Neural cell (in vitro differentiated cells): ENCODE data around the gene MOV10L1. TPM values are rescaled to one million over a fixed set of nuclear protein-coding genes. Genes with fewer than 3 reads are reported as not detected.

ENCODE experiments used
- H2AFZ ChIP-seq: fragments of 200-600, 300-800 bp; sonication (generic), shearing (Covaris generic); 2 replicates; pipeline ENCODE4 v1.6.0; 2014; ENCODE audit warnings: low read depth, mild to moderate bottlenecking, antibody characterized with exemption, low read length, moderate library complexity
- H3F3A ChIP-seq: fragments of 200-600 bp; shearing (Covaris generic); 2 replicates; pipeline ENCODE4 v1.6.1; 2016; ENCODE audit warnings: mild to moderate bottlenecking, moderate library complexity, mixed read lengths, antibody characterized with exemption, low read length; ENCODE audit not compliant: insufficient read depth, poor library complexity, severe bottlenecking
- H3K27ac ChIP-seq: fragments of 200-600, 300-800 bp; sonication (generic), shearing (Covaris generic); 2 replicates; pipeline ENCODE4 v1.5.1; 2014; ENCODE audit warnings: mild to moderate bottlenecking, low read length, moderate library complexity
- H3K27me3 ChIP-seq: fragments of 300-800, 200-600 bp; sonication (generic), shearing (Covaris generic); 2 replicates; pipeline ENCODE4 v1.6.0; 2014; ENCODE audit warnings: mild to moderate bottlenecking, low read depth, low read length, moderate library complexity; ENCODE audit not compliant: insufficient read depth
- H3K36me3 ChIP-seq: fragments of 300-800, 200-600 bp; sonication (generic), shearing (Covaris generic); 2 replicates; pipeline ENCODE4 v1.5.1; 2014; ENCODE audit warnings: mild to moderate bottlenecking, antibody characterized with exemption, low read length, moderate library complexity; ENCODE audit not compliant: insufficient read depth
- H3K4me2 ChIP-seq: fragments of 300-800, 200-600 bp; sonication (generic), shearing (Covaris generic); 2 replicates; pipeline ENCODE4 v1.6.0; 2014; ENCODE audit warnings: mild to moderate bottlenecking, low read length
- H3K4me3 ChIP-seq: fragments of 300-800, 200-600 bp; sonication (generic), shearing (Covaris generic); 2 replicates; pipeline ENCODE4 v1.5.1; 2014; ENCODE audit warnings: mild to moderate bottlenecking, low read length, moderate library complexity
- H3K79me2 ChIP-seq: fragments of 200-600 bp; shearing (Covaris generic); replicated peaks from 2 replicates; pipeline ENCODE4 v1.6.0; 2014; ENCODE audit warnings: mild to moderate bottlenecking, low read length, moderate library complexity; ENCODE audit not compliant: insufficient read depth
- H3K9ac ChIP-seq: fragments of 300-800, 200-600 bp; sonication (generic), shearing (Covaris generic); 2 replicates; pipeline ENCODE4 v1.6.1; 2016; ENCODE audit warnings: mild to moderate bottlenecking, low read length, mixed read lengths
- H3K9me2 ChIP-seq: fragments of 200-600 bp; shearing (Covaris generic); 2 replicates; pipeline ENCODE4 v1.6.1; 2016; ENCODE audit warnings: mild to moderate bottlenecking, low read length, mixed read lengths; ENCODE audit not compliant: insufficient read depth
- H3K9me3 ChIP-seq: fragments of 200-600, 300-800 bp; sonication (generic), shearing (Covaris generic); 2 replicates; pipeline ENCODE4 v1.6.1; 2016; ENCODE audit warnings: mild to moderate bottlenecking, mixed run types, low read length, moderate library complexity, mixed read lengths
- H4K20me1 ChIP-seq: fragments of 200-600 bp; shearing (Covaris generic); 2 replicates; pipeline ENCODE4 v1.6.1; 2016; ENCODE audit warnings: mild to moderate bottlenecking, mixed run types; ENCODE audit not compliant: insufficient read depth
- EP300 ChIP-seq: fragments of 450-650 bp; conservative IDR thresholded peaks from 2 replicates; pipeline ENCODE4 v1.6.1; 2014; ENCODE audit warnings: antibody characterized with exemption, mild to moderate bottlenecking, moderate library complexity; ENCODE audit not compliant: poor library complexity, severe bottlenecking
- EZH2 ChIP-seq: fragments of 200-600, 300-800 bp; shearing (Covaris generic), sonication (generic); IDR thresholded peaks from 2 replicates; pipeline ENCODE4 v1.6.1; 2014; ENCODE audit warnings: antibody characterized with exemption, low read length, borderline replicate concordance, mild to moderate bottlenecking; ENCODE audit not compliant: insufficient read depth, poor library complexity, severe bottlenecking
- MXI1 ChIP-seq: fragments of 450-650 bp; conservative IDR thresholded peaks from 2 replicates; pipeline ENCODE4 v1.6.1; 2014; ENCODE audit warnings: antibody characterized with exemption, mild to moderate bottlenecking; ENCODE audit not compliant: poor library complexity, severe bottlenecking
- POLR2AphosphoS5 ChIP-seq: IDR thresholded peaks from 2 replicates; pipeline ENCODE4 v1.6.1; 2012
- RAD21 ChIP-seq: fragments of 450-650 bp; conservative IDR thresholded peaks from 2 replicates; pipeline ENCODE4 v1.6.1; 2014; ENCODE audit warnings: antibody characterized with exemption, mild to moderate bottlenecking, moderate library complexity
- REST ChIP-seq: IDR thresholded peaks from 2 replicates; pipeline ENCODE4 v1.6.1; 2012; ENCODE audit warnings: borderline replicate concordance
- SMC3 ChIP-seq: fragments of 450-650 bp; conservative IDR thresholded peaks from 2 replicates; pipeline ENCODE4 v1.6.1; 2014; ENCODE audit warnings: antibody characterized with exemption, mild to moderate bottlenecking, moderate library complexity; ENCODE audit not compliant: poor library complexity
- TAF1 ChIP-seq: IDR thresholded peaks from 2 replicates; pipeline ENCODE4 v1.6.1; 2012; ENCODE audit warnings: low read depth
- polyA plus RNA-seq: library from polyadenylated mRNA; depleted of rRNA; stranded (reverse); fragments of >200 nt; gene quantifications from 2 replicates; pipeline ENCODE4 v1.2.3, GENCODE V29; 2014
- TF ChIP-seq, protein P1 (sequence below): fragments of 450-650 bp; IDR thresholded peaks from 2 replicates; pipeline ENCODE4 v1.5.1; 2014; ENCODE audit warnings: antibody characterized with exemption, mild to moderate bottlenecking, moderate library complexity; ENCODE audit not compliant: poor library complexity, severe bottlenecking

The MOV10L1 gene
- polyA plus RNA-seq, 1 donor from 2014 or later: not detected

DNA sequence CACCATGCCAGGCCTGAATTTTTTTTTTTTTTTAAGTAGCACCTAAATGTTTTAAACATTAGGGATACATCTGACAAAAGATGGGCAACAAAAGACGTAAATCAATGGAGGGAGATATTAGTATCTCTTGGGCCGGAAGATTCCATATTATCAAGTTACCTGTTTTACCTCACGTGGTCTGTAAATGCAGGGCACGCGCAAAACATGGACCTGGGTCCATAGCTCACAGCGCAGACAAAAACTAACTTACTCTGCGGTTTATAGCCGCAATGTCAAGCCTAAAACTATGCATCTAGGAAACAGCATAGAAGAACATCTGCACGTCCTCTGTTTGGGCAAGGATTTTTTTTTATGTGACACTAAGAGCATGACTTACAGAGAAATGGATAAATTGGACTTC lies 49.2 kb downstream of the MOV10L1 start:
- H3K36me3 ChIP-seq: no peaks in the 10 kb centered on the region
- no peaks in the 10 kb centered on the region for H3K9me3 ChIP-seq
- no peak overlapping the region for H2AFZ ChIP-seq
- TF ChIP-seq MXI1 (no peak), RAD21 (no peak), EZH2 (no peak), REST (no peak), EP300 (no peak), SMC3 (no peak)
- TF ChIP-seq, protein P1, sequence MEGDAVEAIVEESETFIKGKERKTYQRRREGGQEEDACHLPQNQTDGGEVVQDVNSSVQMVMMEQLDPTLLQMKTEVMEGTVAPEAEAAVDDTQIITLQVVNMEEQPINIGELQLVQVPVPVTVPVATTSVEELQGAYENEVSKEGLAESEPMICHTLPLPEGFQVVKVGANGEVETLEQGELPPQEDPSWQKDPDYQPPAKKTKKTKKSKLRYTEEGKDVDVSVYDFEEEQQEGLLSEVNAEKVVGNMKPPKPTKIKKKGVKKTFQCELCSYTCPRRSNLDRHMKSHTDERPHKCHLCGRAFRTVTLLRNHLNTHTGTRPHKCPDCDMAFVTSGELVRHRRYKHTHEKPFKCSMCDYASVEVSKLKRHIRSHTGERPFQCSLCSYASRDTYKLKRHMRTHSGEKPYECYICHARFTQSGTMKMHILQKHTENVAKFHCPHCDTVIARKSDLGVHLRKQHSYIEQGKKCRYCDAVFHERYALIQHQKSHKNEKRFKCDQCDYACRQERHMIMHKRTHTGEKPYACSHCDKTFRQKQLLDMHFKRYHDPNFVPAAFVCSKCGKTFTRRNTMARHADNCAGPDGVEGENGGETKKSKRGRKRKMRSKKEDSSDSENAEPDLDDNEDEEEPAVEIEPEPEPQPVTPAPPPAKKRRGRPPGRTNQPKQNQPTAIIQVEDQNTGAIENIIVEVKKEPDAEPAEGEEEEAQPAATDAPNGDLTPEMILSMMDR: no peak
- no peak overlapping the region for H3K9ac ChIP-seq
- no peaks in the 10 kb centered on the region for H3K79me2 ChIP-seq
- H3K9me2 ChIP-seq: no peaks in the 10 kb centered on the region
- no peak overlapping the region for H3K4me3 ChIP-seq
- H3K4me2 ChIP-seq: no peak overlapping the region
- no peaks in the 10 kb centered on the region for H3F3A ChIP-seq
- H3K27me3 ChIP-seq: no peaks in the 10 kb centered on the region
- no peak overlapping the region for H3K27ac ChIP-seq
- H4K20me1 ChIP-seq: no peaks in the 10 kb centered on the region

DNA sequence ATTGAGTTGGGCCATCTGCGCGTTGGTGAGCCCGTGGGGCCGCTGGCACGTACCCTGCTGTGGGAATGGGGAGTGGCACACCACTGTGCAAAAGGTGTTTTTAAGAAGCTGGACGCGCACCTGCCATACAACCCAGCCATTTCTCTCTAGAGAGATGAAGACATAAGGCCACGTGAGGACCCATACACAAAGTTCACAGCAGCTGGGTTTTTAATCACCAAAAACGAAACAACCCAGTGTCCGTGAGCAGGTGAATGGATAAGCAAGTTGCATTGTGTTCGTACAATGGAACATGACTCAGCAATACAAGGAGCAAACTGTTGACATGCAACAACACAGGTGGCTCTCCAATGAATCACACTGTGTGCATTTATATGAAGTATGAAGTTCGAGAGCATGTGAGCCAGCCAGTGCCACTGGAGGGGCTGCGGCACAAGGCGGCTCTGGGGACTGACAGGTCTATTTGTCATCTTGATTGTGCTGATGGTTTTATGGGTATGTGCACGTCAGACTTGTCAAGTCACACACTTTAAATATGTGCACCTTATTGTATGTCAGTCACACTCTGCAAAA lies 50.1 kb downstream of the MOV10L1 start:
- H2AFZ ChIP-seq: no peak overlapping the region
- H3K4me2 ChIP-seq: no peak overlapping the region
- no peak overlapping the region for H3K27ac ChIP-seq
- H3K79me2 ChIP-seq: no peaks in the 10 kb centered on the region
- no peaks in the 10 kb centered on the region for H3K9me2 ChIP-seq
- no peak overlapping the region for H3K9ac ChIP-seq
- no peaks in the 10 kb centered on the region for H3K27me3 ChIP-seq
- TF ChIP-seq POLR2AphosphoS5: peak; percentile 55
- no peak for TF ChIP-seq SMC3
- no peak for TF ChIP-seq EZH2
- TF ChIP-seq EP300: peak; percentile 89
- no peak for TF ChIP-seq TAF1
- no peaks in the 10 kb centered on the region for H3F3A ChIP-seq
- no peaks in the 10 kb centered on the region for H3K9me3 ChIP-seq
- H3K4me3 ChIP-seq: peak overlapping the region; percentile 19
- no peaks in the 10 kb centered on the region for H3K36me3 ChIP-seq
- H4K20me1 ChIP-seq: no peaks in the 10 kb centered on the region
